IMR-90 (cell line): ENCODE measurements around the gene DDX21. TPM values are rescaled to one million over a fixed set of nuclear protein-coding genes. Genes with fewer than 3 reads are reported as not detected.

Experiments used
- ATAC-seq: fragments of 200-7000 bp; cut with Tn5 transposase; 2 replicates; pipeline ENCODE4 v1.9.1; 2020; ENCODE audit warnings: low read depth, mild to moderate bottlenecking, moderate library complexity
- BruUV-seq: library from RNA; stranded (reverse); fragments of 400-500 nt; replicated peaks from 2 replicates; lab custom pipeline; 2021; lab: Mats Ljungman, UMichigan
- CTCF ChIA-PET: fragments of 300-600 bp; formaldehyde crosslinking; extraction: SDS; loops from one replicate; lab custom pipeline; 2021; ENCODE audit warnings: antibody characterized with exemption; lab: Yijun Ruan, JAX
- POLR2A ChIA-PET: fragments of 300-600 bp; sonication (Branson Sonifier 250); formaldehyde crosslinking; loops from one replicate; lab custom pipeline; 2022; ENCODE audit warnings: antibody characterized with exemption; ENCODE audit not compliant: unreplicated experiment; lab: Charles Lee
- DNase-seq: peaks from one replicate; pipeline ENCODE4 v3.0.0; 2013
- H2AFZ ChIP-seq: replicated peaks from 2 replicates; pipeline ENCODE3; 2013; ENCODE audit warnings: low read length, mild to moderate bottlenecking; ENCODE audit not compliant: poor library complexity
- H2AK5ac ChIP-seq: 2 replicates; pipeline ENCODE4 v1.6.1; 2013; ENCODE audit warnings: low read depth, low read length, inconsistent platforms
- H2AK9ac ChIP-seq: replicated peaks from 2 replicates; pipeline ENCODE3; 2013; ENCODE audit warnings: mild to moderate bottlenecking, low read depth, low read length, moderate library complexity; ENCODE audit not compliant: poor library complexity
- H2BK120ac ChIP-seq: 2 replicates; pipeline ENCODE4 v1.6.1; 2013; ENCODE audit warnings: low read depth, low read length, inconsistent platforms
- H2BK15ac ChIP-seq: 3 replicates; pipeline ENCODE4 v1.6.1; 2013; ENCODE audit warnings: low read depth, low read length, inconsistent platforms
- H2BK20ac ChIP-seq: 2 replicates; pipeline ENCODE4 v1.6.1; 2013; ENCODE audit warnings: low read depth, mild to moderate bottlenecking, inconsistent platforms, low read length, moderate library complexity
- H2BK5ac ChIP-seq: 2 replicates; pipeline ENCODE4 v1.6.1; 2013; ENCODE audit warnings: mild to moderate bottlenecking, low read depth, low read length, inconsistent platforms; ENCODE audit not compliant: poor library complexity, severe bottlenecking
- H3K14ac ChIP-seq: replicated peaks from 2 replicates; pipeline ENCODE4 v1.6.1; 2013; ENCODE audit warnings: low read depth, low read length, inconsistent platforms
- H3K18ac ChIP-seq: 2 replicates; pipeline ENCODE4 v1.6.1; 2013; ENCODE audit warnings: low read depth, low read length, control low read depth
- H3K23ac ChIP-seq: 2 replicates; pipeline ENCODE4 v1.6.1; 2013; ENCODE audit warnings: low read depth, low read length, inconsistent platforms
- H3K27ac ChIP-seq: 2 replicates; pipeline ENCODE4 v1.5.1; 2013; ENCODE audit warnings: mild to moderate bottlenecking, control low read depth, low read length; ENCODE audit not compliant: insufficient read depth
- H3K27me3 ChIP-seq: 2 replicates; pipeline ENCODE4 v1.6.1; 2013; ENCODE audit warnings: low read length; ENCODE audit not compliant: control insufficient read depth, insufficient read depth
- H3K36me3 ChIP-seq: 2 replicates; pipeline ENCODE4 v1.6.1; 2013; ENCODE audit warnings: low read length, mixed read lengths; ENCODE audit not compliant: control insufficient read depth, insufficient read depth
- H3K4ac ChIP-seq: 2 replicates; pipeline ENCODE4 v1.6.1; 2013; ENCODE audit warnings: low read depth, low read length, inconsistent platforms
- H3K4me1 ChIP-seq: 2 replicates; pipeline ENCODE4 v1.6.1; 2013; ENCODE audit warnings: low read length, mixed read lengths; ENCODE audit not compliant: control insufficient read depth, insufficient read depth
- H3K4me2 ChIP-seq: 2 replicates; pipeline ENCODE4 v1.6.1; 2013; ENCODE audit warnings: low read depth, mild to moderate bottlenecking, control low read depth, low read length, moderate library complexity
- H3K4me3 ChIP-seq: 2 replicates; pipeline ENCODE4 v1.5.1; 2013; ENCODE audit warnings: low read depth, mild to moderate bottlenecking, control low read depth, low read length, moderate library complexity; ENCODE audit not compliant: insufficient read depth
- H3K56ac ChIP-seq: 2 replicates; pipeline ENCODE4 v1.6.1; 2013; ENCODE audit warnings: low read length, inconsistent platforms; ENCODE audit not compliant: insufficient read depth; ENCODE audit errors: extremely low read depth
- H3K79me1 ChIP-seq, 2 experiments: 2 replicates each; pipeline ENCODE4 v1.6.1; 2013; ENCODE audit warnings: low read length in 2 of 2, inconsistent platforms in 1 of 2, low read depth in 1 of 2
- H3K9ac ChIP-seq: 2 replicates; pipeline ENCODE4 v1.6.1; 2013; ENCODE audit warnings: low read depth, low read length, control low read depth
- H3K9me1 ChIP-seq: 2 replicates; pipeline ENCODE4 v1.6.1; 2013; ENCODE audit warnings: low read length, inconsistent platforms; ENCODE audit not compliant: insufficient read depth
- H3K9me3 ChIP-seq: 2 replicates; pipeline ENCODE4 v1.6.1; 2013; ENCODE audit warnings: low read length; ENCODE audit not compliant: control insufficient read depth, insufficient read depth
- H4K20me1 ChIP-seq: 2 replicates; pipeline ENCODE4 v1.6.1; 2013; ENCODE audit warnings: low read length, inconsistent platforms; ENCODE audit not compliant: insufficient read depth
- H4K5ac ChIP-seq: 2 replicates; pipeline ENCODE4 v1.6.1; 2013; ENCODE audit warnings: mild to moderate bottlenecking, low read depth, low read length, control low read depth
- H4K8ac ChIP-seq, 2 experiments: 2 replicates each; pipeline ENCODE4 v1.6.1; 2013; ENCODE audit warnings: low read depth in 2 of 2, low read length in 2 of 2, control low read depth in 1 of 2, inconsistent platforms in 1 of 2
- H4K91ac ChIP-seq: 2 replicates; pipeline ENCODE4 v1.6.1; 2013; ENCODE audit warnings: low read depth, low read length, inconsistent platforms; ENCODE audit not compliant: insufficient read depth
- BHLHE40 ChIP-seq: fragments of 150-350 bp; IDR thresholded peaks from 2 replicates; pipeline ENCODE4 v1.6.1; 2016; ENCODE audit warnings: mild to moderate bottlenecking, low read depth, low read length
- NFE2L2 ChIP-seq: fragments of 150-350 bp; IDR thresholded peaks from 2 replicates; pipeline ENCODE4 v1.6.1; 2016; ENCODE audit warnings: low read depth, mild to moderate bottlenecking, low read length
- POLR2A ChIP-seq: IDR thresholded peaks from 2 replicates; pipeline ENCODE4 v1.6.1; 2012; ENCODE audit warnings: mild to moderate bottlenecking, low read depth, low read length
- SMC3 ChIP-seq: fragments of 150-350 bp; IDR thresholded peaks from 2 replicates; pipeline ENCODE4 v1.6.1; 2016; ENCODE audit warnings: low read depth, mild to moderate bottlenecking, antibody characterized with exemption, low read length, moderate library complexity
- WGBS, 2 experiments: methylation state at CpG; one replicate each; pipeline versions ENCODE4 v1.1.5 to v1.1.7; 2013; ENCODE audit warnings: missing lambda C conversion rate in 2 of 2; ENCODE audit not compliant: insufficient read length in 1 of 2; ENCODE audit errors: extremely low coverage in 2 of 2; 5-methylcytosine and 5-hydroxymethylcytosine counted together
- dilution Hi-C: fragments of 300-500 bp; cut with HindIII; formaldehyde crosslinking; loops from one replicate; pipeline ENCODE4 v1.14.3; 2018; ENCODE audit warnings: low sequenced_read_pairs; ENCODE audit not compliant: unreplicated experiment
- in situ Hi-C: fragments of 300-500 bp; cut with MboI; formaldehyde crosslinking; loops from 3 replicates; pipeline ENCODE4 v1.14.3; 2019; ENCODE audit warnings: low sequenced_read_pairs, inconsistent platforms, mixed read lengths
- intact Hi-C: fragments of 100-400 bp; cut with micrococcal nuclease; formaldehyde crosslinking; loops from 2 replicates; pipeline ENCODE4 v1.10.0; 2022
- polyA plus RNA-seq, 3 experiments: library from polyadenylated mRNA; depleted of rRNA; stranded (reverse); fragments of >200 nt; gene quantifications; 2 replicates each; pipeline ENCODE4 v1.2.3, GENCODE V29; 2012; ENCODE audit warnings: low replicate concordance in 1 of 3
- total RNA-seq: library from RNA; depleted of rRNA; stranded (reverse); fragments of >200 nt; gene quantifications from 2 replicates; pipeline ENCODE4 v1.2.3, GENCODE V29; 2012

Gene DDX21
- total and polyA plus RNA-seq, 2 of the 4 experiments (the other 2 are of a cell fraction) = 43.2 to 73.7 TPM

DNA sequence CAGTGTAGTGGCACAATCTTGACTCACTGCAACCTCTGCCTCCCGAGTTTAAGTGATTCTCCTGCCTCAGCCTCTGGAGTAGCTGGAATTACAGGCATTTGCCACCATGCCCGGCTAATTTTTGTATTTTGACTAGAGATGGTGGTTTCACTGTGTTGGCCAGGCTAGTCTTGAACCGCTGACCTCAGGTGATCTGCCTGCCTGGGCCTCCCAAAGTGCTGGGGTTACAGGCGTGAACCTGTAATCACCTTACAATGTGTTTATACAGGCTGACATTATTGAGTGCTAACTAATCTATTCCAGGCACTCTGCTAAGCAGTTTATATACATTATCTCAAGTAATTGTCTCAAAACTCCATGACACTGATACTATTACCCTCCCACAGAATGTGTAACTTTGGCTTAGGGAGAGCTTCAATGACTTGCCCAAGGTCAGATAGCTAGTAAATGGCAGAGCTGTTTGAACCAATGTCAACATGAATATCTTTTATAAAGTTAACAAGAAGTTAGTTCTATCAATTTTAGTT is 69.5 kb downstream of the DDX21 start:
- dilution Hi-C loops (no loop called here), in situ Hi-C loops (no loop called here), intact Hi-C loops (no loop called here)
- Histone ChIP-seq H3K56ac (no peak overlapping the region), H2BK15ac (no peak overlapping the region), H3K79me1 (no peaks in the 10 kb centered on the region), H2BK20ac (no peak overlapping the region), H3K23ac (no peak overlapping the region), H2AK9ac (no peak overlapping the region), H3K4me2 (no peak overlapping the region), H4K8ac (no peak overlapping the region), H3K27ac (no peak overlapping the region), H3K4ac (no peak overlapping the region), H2AK5ac (no peak overlapping the region), H4K91ac (no peak overlapping the region), H3K9me3 (no peaks in the 10 kb centered on the region), H2BK5ac (no peak overlapping the region), H3K4me3 (no peak overlapping the region), H3K14ac (no peak overlapping the region), H3K36me3 (no peaks in the 10 kb centered on the region), H3K9me1 (0 out of 2 replicates have a peak, but pooled peaks cover 7% of the 10 kb centered on the region), H4K5ac (no peak overlapping the region), H2AFZ (no peak overlapping the region), H3K18ac (no peak overlapping the region), H3K27me3 (no peaks in the 10 kb centered on the region), H3K9ac (no peak overlapping the region), H3K4me1 (peaks cover 3% of the 10 kb centered on the region; the same call in 1 of the 2 replicates), H4K20me1 (no peaks in the 10 kb centered on the region), H2BK120ac (no peak overlapping the region)
- DNase-seq (no peak), ATAC-seq (no peak)
- no TSS peak for BruUV-seq
- ChIA-PET CTCF (interaction anchor here (0.6 kb wide), 1 partner anchor 194 kb away, joined by 3 read pairs; no protein-coding TSS in a partner anchor), POLR2A (no interaction called here)
- no peak for TF ChIP-seq SMC3
- no peak for TF ChIP-seq NFE2L2
- TF ChIP-seq BHLHE40 = no peak
- no peak for TF ChIP-seq POLR2A
- no CpG with 5 or more reads among the region's 4 CpGs for WGBS, 2 experiments
